B cell (primary cell): ENCODE measurements around the gene ANKRD33B.

Source experiments
- CTCF ChIP-seq: fragments of 200-600 bp; IDR thresholded peaks from one replicate; pipeline ENCODE4 v1.8.0; 2022; ENCODE audit warnings: antibody characterized with exemption, mild to moderate bottlenecking
- EZH2 ChIP-seq: IDR thresholded peaks from 2 replicates; pipeline ENCODE4 v1.6.1; 2012; ENCODE audit warnings: borderline replicate concordance, low read depth, mild to moderate bottlenecking, moderate library complexity, low read length; ENCODE audit not compliant: insufficient read depth, poor library complexity, severe bottlenecking

- TF ChIP-seq CTCF (no peak), EZH2 (no peak)
Observed at GRCh38 chr5:10556893-10557746, 6.8 kb upstream of the ANKRD33B start.
